SK-N-MC (cell line): ENCODE results near the gene MAGEA4.

Experiments used
- EZH2 ChIP-seq: fragments of 200-600 bp; sonication (generic); IDR thresholded peaks from one replicate; pipeline ENCODE4 v1.6.1; 2017; ENCODE audit warnings: antibody characterized with exemption
- FOXP2 ChIP-seq: optimal IDR thresholded peaks from 2 replicates; pipeline ENCODE3; 2011; ENCODE audit warnings: mild to moderate bottlenecking, moderate library complexity; ENCODE audit not compliant: insufficient read depth; ENCODE audit errors: extremely low read length, control extremely low read depth
- POLR2AphosphoS5 ChIP-seq: IDR thresholded peaks from 2 replicates; pipeline ENCODE4 v1.6.1; 2012; ENCODE audit warnings: mild to moderate bottlenecking, low read depth, low read length, borderline replicate concordance

- no peak for TF ChIP-seq POLR2AphosphoS5
- no peak for TF ChIP-seq EZH2
- no peak for TF ChIP-seq FOXP2
These were observed 13.1 kb upstream of the MAGEA4 start for GRCh38 chrX:151899622-151900021.
